A549 (cell line): ENCODE results near the gene ANG. TPM values are rescaled to one million over a fixed set of nuclear protein-coding genes. Genes with fewer than 3 reads are reported as not detected.

Experiments used
- ATAC-seq, 2 experiments: fragments of 200-7000 bp in 1 of 2; fragments of >200 bp in 1 of 2; cut with Nextera tagmentation in 1 of 2; cut with Tn5 transposase in 1 of 2; 3 replicates each; pipeline versions ENCODE4 v1.8.0 to v1.9.1; 2018 to 2020; ENCODE audit warnings: mild to moderate bottlenecking in 1 of 2, moderate library complexity in 1 of 2
- CTCF ChIA-PET: fragments of 300-600 bp; sonication (Branson Sonifier 250); formaldehyde crosslinking; extraction: SDS; loops from one replicate; lab custom pipeline; 2021; ENCODE audit warnings: antibody characterized with exemption, inconsistent platforms; lab: Yijun Ruan, JAX
- POLR2A ChIA-PET: fragments of 350-600 bp; formaldehyde crosslinking; extraction: SDS; loops from one replicate; lab custom pipeline; 2021; ENCODE audit warnings: antibody characterized with exemption, inconsistent platforms; lab: Yijun Ruan, JAX
- DNase-seq, 2 experiments: peaks; one replicate each; pipeline versions ENCODE4 v3.0.0 to v3.0.0-alpha.2; 2011 to 2016; ENCODE audit warnings: low read depth in 1 of 2, low spot score in 1 of 2
- FAIRE-seq: peaks from 2 replicates; lab custom pipeline; 2011; peaks lifted over from hg19 to GRCh38; lab: Jason Lieb, UNC
- H3K27ac ChIP-seq, 2 experiments: fragments of >200 bp; sonication (Bioruptor Twin); formaldehyde crosslinking; 3 replicates each; pipeline ENCODE4 v1.5.1; 2016 to 2017
- H3K4me1 ChIP-seq: fragments of >200 bp; sonication (Bioruptor Twin); formaldehyde crosslinking; 3 replicates; pipeline ENCODE4 v1.6.1; 2016
- H3K4me2 ChIP-seq: fragments of >200 bp; sonication (Bioruptor Twin); formaldehyde crosslinking; 3 replicates; pipeline ENCODE4 v1.6.1; 2016
- H3K4me3 ChIP-seq: fragments of >200 bp; sonication (Bioruptor Twin); formaldehyde crosslinking; 3 replicates; pipeline ENCODE4 v1.5.1; 2016
- H3K9me3 ChIP-seq: fragments of >200 bp; sonication (Bioruptor Twin); formaldehyde crosslinking; 3 replicates; pipeline ENCODE4 v1.6.1; 2016
- ATOH8 ChIP-seq: fragments of 250-450 bp; sonication (Bioruptor Pico); IDR thresholded peaks from 2 replicates; pipeline ENCODE4 v1.5.0; 2020; ENCODE audit warnings: low read depth, mild to moderate bottlenecking, moderate library complexity
- BCL3 ChIP-seq: fragments of >200 bp; sonication (Bioruptor Twin); formaldehyde crosslinking; IDR thresholded peaks from 3 replicates; pipeline ENCODE4 v1.6.1; 2016
- BHLHE40 ChIP-seq: IDR thresholded peaks from 2 replicates; pipeline ENCODE4 v1.6.1; 2012; ENCODE audit warnings: low read depth, low read length, inconsistent platforms
- CEBPB ChIP-seq, 2 experiments: fragments of >200 bp in 1 of 2; sonication (Bioruptor Twin) in 1 of 2; formaldehyde crosslinking in 1 of 2; IDR thresholded peaks; 2 replicates each; pipeline ENCODE4 v1.6.1; 2012 to 2016
- EHF ChIP-seq: fragments of 250-450 bp; sonication (Bioruptor Pico); IDR thresholded peaks from 2 replicates; pipeline ENCODE4 v1.5.0; 2020; ENCODE audit warnings: mild to moderate bottlenecking
- EHMT2 ChIP-seq: fragments of 200-600 bp; sonication (generic); IDR thresholded peaks from 2 replicates; pipeline ENCODE4 v1.6.1; 2016; ENCODE audit warnings: antibody characterized with exemption, low read depth, mild to moderate bottlenecking, moderate library complexity
- ELK1 ChIP-seq: fragments of 150-350 bp; IDR thresholded peaks from 2 replicates; pipeline ENCODE4 v1.6.1; 2014; ENCODE audit warnings: low read depth, mild to moderate bottlenecking, low read length
- FOSL2 ChIP-seq, 2 experiments: fragments of 450-650 bp in 1 of 2; fragments of >200 bp in 1 of 2; sonication (Bioruptor Twin) in 1 of 2; formaldehyde crosslinking; IDR thresholded peaks; 2 replicates each; pipeline versions ENCODE4 v1.5.0 to v1.6.1; 2016 to 2020; ENCODE audit warnings: mild to moderate bottlenecking in 1 of 2, moderate library complexity in 1 of 2
- FOXS1 ChIP-seq: fragments of 250-450 bp; sonication (Bioruptor Pico); IDR thresholded peaks from 2 replicates; pipeline ENCODE4 v1.5.0; 2020; ENCODE audit warnings: mild to moderate bottlenecking, moderate library complexity
- GATA3 ChIP-seq: IDR thresholded peaks from 2 replicates; pipeline ENCODE4 v1.6.1; 2012; ENCODE audit warnings: borderline replicate concordance
- HDAC2 ChIP-seq: fragments of 200-600 bp; sonication (generic); IDR thresholded peaks from 2 replicates; pipeline ENCODE4 v1.6.1; 2016
- HOXA7 ChIP-seq: fragments of 250-450 bp; sonication (Bioruptor Pico); IDR thresholded peaks from 2 replicates; pipeline ENCODE4 v1.5.0; 2020; ENCODE audit warnings: mild to moderate bottlenecking, moderate library complexity
- HOXB13 ChIP-seq: fragments of 250-450 bp; sonication (Bioruptor Pico); IDR thresholded peaks from 2 replicates; pipeline ENCODE4 v1.5.0; 2020; ENCODE audit warnings: low read depth, mild to moderate bottlenecking, moderate library complexity
- JUN ChIP-seq, 2 experiments: fragments of >200 bp; sonication (Bioruptor Twin); formaldehyde crosslinking; IDR thresholded peaks; 2 replicates in 1 of 2; 3 replicates in 1 of 2; pipeline ENCODE4 v1.6.1; 2016 to 2017
- KDM1A ChIP-seq: fragments of 200-600 bp; sonication (generic); IDR thresholded peaks from 2 replicates; pipeline ENCODE4 v1.6.1; 2016; ENCODE audit warnings: low read depth, mild to moderate bottlenecking
- KDM5A ChIP-seq: fragments of 200-600 bp; sonication (generic); IDR thresholded peaks from 2 replicates; pipeline ENCODE4 v1.6.1; 2016; ENCODE audit warnings: antibody characterized with exemption, mild to moderate bottlenecking
- MAFK ChIP-seq: fragments of 450-650 bp; IDR thresholded peaks from 2 replicates; pipeline ENCODE4 v1.6.1; 2014; ENCODE audit not compliant: partially characterized antibody
- MAZ ChIP-seq: fragments of 150-350 bp; IDR thresholded peaks from 2 replicates; pipeline ENCODE4 v1.6.1; 2014; ENCODE audit warnings: antibody characterized with exemption, low read depth, low read length, borderline replicate concordance
- MYC ChIP-seq: IDR thresholded peaks from 2 replicates; pipeline ENCODE4 v1.6.1; 2012; ENCODE audit warnings: mild to moderate bottlenecking, inconsistent platforms, low read length, improper control_type of control experiment, borderline replicate concordance
- NFE2L2 ChIP-seq: fragments of 150-350 bp; conservative IDR thresholded peaks from 2 replicates; pipeline ENCODE4 v1.6.1; 2014; ENCODE audit warnings: low read length
- PBX3 ChIP-seq: IDR thresholded peaks from 2 replicates; pipeline ENCODE4 v1.6.1; 2012
- PHF8 ChIP-seq: fragments of 200-600 bp; sonication (generic); IDR thresholded peaks from 2 replicates; pipeline ENCODE4 v1.6.1; 2016; ENCODE audit warnings: low read depth, mild to moderate bottlenecking, antibody characterized with exemption, moderate library complexity, borderline replicate concordance
- POLR2AphosphoS2 ChIP-seq: conservative IDR thresholded peaks from 2 replicates; pipeline ENCODE4 v1.6.1; 2012; ENCODE audit warnings: low read length, improper control_type of control experiment, inconsistent platforms
- RCOR1 ChIP-seq: fragments of 150-350 bp; IDR thresholded peaks from 2 replicates; pipeline ENCODE4 v1.6.1; 2014; ENCODE audit warnings: antibody characterized with exemption, low read length, low read depth
- REST ChIP-seq: fragments of 200-600 bp; sonication (generic); IDR thresholded peaks from 2 replicates; pipeline ENCODE4 v1.6.1; 2016; ENCODE audit warnings: antibody characterized with exemption, mild to moderate bottlenecking, moderate library complexity
- RFX5 ChIP-seq: fragments of 450-650 bp; IDR thresholded peaks from 2 replicates; pipeline ENCODE4 v1.7.1; 2014; ENCODE audit warnings: antibody characterized with exemption, mild to moderate bottlenecking, moderate library complexity
- SMC3 ChIP-seq: fragments of >200 bp; sonication (Bioruptor Twin); formaldehyde crosslinking; IDR thresholded peaks from 3 replicates; pipeline ENCODE4 v1.6.1; 2018; ENCODE audit warnings: inconsistent platforms
- ZC3H11A ChIP-seq: fragments of 450-650 bp; IDR thresholded peaks from 2 replicates; pipeline ENCODE4 v1.6.1; 2014; ENCODE audit warnings: antibody characterized with exemption, mild to moderate bottlenecking
- ZFP36 ChIP-seq: fragments of 450-650 bp; IDR thresholded peaks from 2 replicates; pipeline ENCODE4 v1.6.1; 2014; ENCODE audit warnings: borderline replicate concordance; ENCODE audit not compliant: partially characterized antibody
- ZNF302 ChIP-seq: fragments of 250-450 bp; sonication (Bioruptor Pico); IDR thresholded peaks from 2 replicates; pipeline ENCODE4 v1.9.0; 2021; ENCODE audit warnings: inconsistent platforms, mild to moderate bottlenecking, moderate library complexity
- WGBS: methylation state at CpG from one replicate; pipeline ENCODE4 v1.1.6; 2017; ENCODE audit errors: missing lambda C conversion rate; 5-methylcytosine and 5-hydroxymethylcytosine counted together
- polyA plus RNA-seq, 4 experiments: library from polyadenylated mRNA; depleted of rRNA in 3 of 4; stranded (reverse); fragments of >200 nt; fragmentation: RNase III in 1 of 4; extraction: RNeasy Plus Mini Kit Qiagen cat#74134 plus additional on column Dnase treatment in 1 of 4; gene quantifications; 2 replicates in 3 of 4; 3 replicates in 1 of 4; pipeline ENCODE4 v1.2.3, GENCODE V29; 2011 to 2017

The ANG gene
- polyA plus RNA-seq, 2 of the 4 experiments (the other 2 are of a cell fraction), result 10.5 to 35.4 TPM

- TF ChIP-seq HDAC2 (no peak), RFX5 (no peak), KDM1A (no peak), RCOR1 (no peak), ZNF302 (CRISPR knock-in tag) (no peak), EHMT2 (no peak), MYC (no peak), BHLHE40 (no peak), GATA3 (no peak), PBX3 (no peak), EHF (CRISPR knock-in tag) (no peak), ZC3H11A (no peak), MAFK (no peak), ZFP36 (no peak), FOXS1 (CRISPR knock-in tag) (no peak), POLR2AphosphoS2 (no peak)
- FAIRE-seq (no peak), ATAC-seq (no peak), DNase-seq (no peak)
- no peak overlapping the region for H3K4me3 ChIP-seq
- peaks cover 7% of the 10 kb centered on the region; the same call in 1 of the 3 replicates for H3K9me3 ChIP-seq
- 23% methylated on average over 6 of the region's 6 CpGs for WGBS
- H3K4me1 ChIP-seq, result no peaks in the 10 kb centered on the region
- POLR2A ChIA-PET, result no interaction called here
- no peak overlapping the region for H3K4me2 ChIP-seq
- no peak overlapping the region for H3K27ac ChIP-seq
- CTCF ChIA-PET, result interaction anchor here (1.2 to 2.2 kb wide), 2 partner anchors 24 to 38 kb away, joined by 3 to 5 read pairs; no protein-coding TSS in a partner anchor
Observed at GRCh38 chr14:20720741-20721140, 32.2 kb downstream of the ANG start.

- ChIA-PET POLR2A (no interaction called here), CTCF (interaction anchor here (1.0 to 1.2 kb wide), 2 partner anchors 36 to 152 kb away, joined by 3 read pairs; no protein-coding TSS in a partner anchor)
- H3K4me3 ChIP-seq, result no peak overlapping the region
- H3K9me3 ChIP-seq, result 0 out of 3 replicates have a peak, but pooled peaks cover 4% of the 10 kb centered on the region
- H3K4me2 ChIP-seq, result no peak overlapping the region
- no peak for FAIRE-seq
- 49% methylated on average over 12 of the region's 12 CpGs for WGBS
- no peak; a peak in 1 of 6 replicates for ATAC-seq
- no peaks in the 10 kb centered on the region for H3K4me1 ChIP-seq
- no peak overlapping the region for H3K27ac ChIP-seq
- TF ChIP-seq ATOH8 (CRISPR knock-in tag) (no peak), KDM5A (no peak), CEBPB (IDR thresholded peaks at IDR 0.05) (no peak), JUN (IDR thresholded peaks at IDR 0.05) (no peak), BCL3 (no peak), HDAC2 (no peak), NFE2L2 (no peak), EHF (CRISPR knock-in tag) (no peak), REST (no peak), MAZ (no peak), ELK1 (no peak), HOXA7 (CRISPR knock-in tag) (no peak), FOXS1 (CRISPR knock-in tag) (no peak), PHF8 (no peak), POLR2AphosphoS2 (no peak), HOXB13 (CRISPR knock-in tag) (no peak), SMC3 (no peak), MYC (no peak), FOSL2 (IDR thresholded peaks at IDR 0.05) (no peak), FOSL2 (CRISPR knock-in tag; IDR thresholded peaks at IDR 0.05) (no peak)
- DNase-seq, result no peak
Observed at GRCh38 chr14:20722016-20722415, 33.5 kb downstream of the ANG start.
